Mesothelial cell of epicardium (in vitro differentiated cells): ENCODE data around the gene SDK1. TPM values are rescaled to one million over a fixed set of nuclear protein-coding genes. Genes with fewer than 3 reads are reported as not detected.
A peak's percentile ranks its signal among the peaks of the same experiment; 100 is the strongest.

Experiments
- DNase-seq, 2 experiments: peaks; one replicate each; pipeline ENCODE4 v3.0.0; 2021; ENCODE audit warnings: low spot score in 2 of 2; ENCODE audit not compliant: unreplicated experiment in 2 of 2
- H3K27ac Mint-ChIP-seq: 2 replicates; pipeline ENCODE4 v1.8.0; 2021; ENCODE audit warnings: mixed read lengths
- H3K27me3 Mint-ChIP-seq: 2 replicates; pipeline ENCODE4 v1.8.0; 2021; ENCODE audit warnings: low read depth, mixed read lengths
- H3K36me3 Mint-ChIP-seq: 2 replicates; pipeline ENCODE4 v1.8.0; 2021; ENCODE audit warnings: mixed read lengths
- H3K4me1 Mint-ChIP-seq: 2 replicates; pipeline ENCODE4 v1.8.0; 2021; ENCODE audit warnings: mixed read lengths
- H3K4me3 Mint-ChIP-seq: 2 replicates; pipeline ENCODE4 v1.8.0; 2021; ENCODE audit warnings: mild to moderate bottlenecking, moderate library complexity, mixed read lengths
- H3K9me3 Mint-ChIP-seq: 2 replicates; pipeline ENCODE4 v1.8.0; 2021; ENCODE audit warnings: mixed read lengths
- total RNA-seq: library from RNA; stranded (reverse); gene quantifications from 3 replicates; pipeline ENCODE4 v1.2.1, GENCODE V29; 2021
- TF ChIP-seq, protein P1 (sequence below): fragments of 200-600 bp; sonication (generic); IDR thresholded peaks from one replicate; pipeline ENCODE4 v1.5.0; 2021; ENCODE audit warnings: antibody characterized with exemption; ENCODE audit not compliant: unreplicated experiment

SDK1 gene
- total RNA-seq, 1 donor from 2014 or later: 12.8 TPM

DNA sequence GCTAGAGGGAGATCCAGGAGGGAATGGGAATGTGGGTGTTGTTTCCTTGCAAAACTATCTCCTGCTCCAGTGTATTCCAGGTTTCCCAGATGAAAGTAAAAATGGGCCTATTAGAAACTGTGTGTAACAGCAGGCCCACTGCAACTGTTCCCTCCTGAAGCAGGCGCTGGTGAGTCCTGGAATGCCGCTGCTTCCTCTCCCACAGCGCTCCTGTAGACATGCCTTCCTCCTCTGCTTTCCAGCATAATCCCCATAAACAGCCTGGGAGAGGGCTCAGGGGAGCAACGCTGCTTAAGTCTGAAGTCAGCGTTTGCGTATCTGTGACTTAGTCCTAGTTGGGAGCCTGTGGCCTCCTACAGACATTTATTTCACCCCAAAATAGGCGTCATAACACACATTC, 830.0 kb downstream of the SDK1 start:
- no peak overlapping the region for H3K4me3 Mint-ChIP-seq
- TF ChIP-seq, protein P1, sequence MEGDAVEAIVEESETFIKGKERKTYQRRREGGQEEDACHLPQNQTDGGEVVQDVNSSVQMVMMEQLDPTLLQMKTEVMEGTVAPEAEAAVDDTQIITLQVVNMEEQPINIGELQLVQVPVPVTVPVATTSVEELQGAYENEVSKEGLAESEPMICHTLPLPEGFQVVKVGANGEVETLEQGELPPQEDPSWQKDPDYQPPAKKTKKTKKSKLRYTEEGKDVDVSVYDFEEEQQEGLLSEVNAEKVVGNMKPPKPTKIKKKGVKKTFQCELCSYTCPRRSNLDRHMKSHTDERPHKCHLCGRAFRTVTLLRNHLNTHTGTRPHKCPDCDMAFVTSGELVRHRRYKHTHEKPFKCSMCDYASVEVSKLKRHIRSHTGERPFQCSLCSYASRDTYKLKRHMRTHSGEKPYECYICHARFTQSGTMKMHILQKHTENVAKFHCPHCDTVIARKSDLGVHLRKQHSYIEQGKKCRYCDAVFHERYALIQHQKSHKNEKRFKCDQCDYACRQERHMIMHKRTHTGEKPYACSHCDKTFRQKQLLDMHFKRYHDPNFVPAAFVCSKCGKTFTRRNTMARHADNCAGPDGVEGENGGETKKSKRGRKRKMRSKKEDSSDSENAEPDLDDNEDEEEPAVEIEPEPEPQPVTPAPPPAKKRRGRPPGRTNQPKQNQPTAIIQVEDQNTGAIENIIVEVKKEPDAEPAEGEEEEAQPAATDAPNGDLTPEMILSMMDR: no peak
- H3K4me1 Mint-ChIP-seq: peaks cover 4% of the 10 kb centered on the region
- peaks cover 3% of the 10 kb centered on the region for H3K36me3 Mint-ChIP-seq
- H3K27ac Mint-ChIP-seq: no peak overlapping the region
- DNase-seq: no peak
- no peaks in the 10 kb centered on the region for H3K27me3 Mint-ChIP-seq
- no peaks in the 10 kb centered on the region for H3K9me3 Mint-ChIP-seq

- Mint-ChIP-seq H3K27me3 (no peaks in the 10 kb centered on the region), H3K4me3 (no peak overlapping the region), H3K4me1 (peaks cover 4% of the 10 kb centered on the region), H3K36me3 (peaks cover 3% of the 10 kb centered on the region), H3K27ac (no peak overlapping the region), H3K9me3 (no peaks in the 10 kb centered on the region)
- no peak for DNase-seq
- TF ChIP-seq, protein P1: no peak
These were observed 831.2 kb downstream of the SDK1 start for GRCh38 chr7:4132221-4132620.

DNA sequence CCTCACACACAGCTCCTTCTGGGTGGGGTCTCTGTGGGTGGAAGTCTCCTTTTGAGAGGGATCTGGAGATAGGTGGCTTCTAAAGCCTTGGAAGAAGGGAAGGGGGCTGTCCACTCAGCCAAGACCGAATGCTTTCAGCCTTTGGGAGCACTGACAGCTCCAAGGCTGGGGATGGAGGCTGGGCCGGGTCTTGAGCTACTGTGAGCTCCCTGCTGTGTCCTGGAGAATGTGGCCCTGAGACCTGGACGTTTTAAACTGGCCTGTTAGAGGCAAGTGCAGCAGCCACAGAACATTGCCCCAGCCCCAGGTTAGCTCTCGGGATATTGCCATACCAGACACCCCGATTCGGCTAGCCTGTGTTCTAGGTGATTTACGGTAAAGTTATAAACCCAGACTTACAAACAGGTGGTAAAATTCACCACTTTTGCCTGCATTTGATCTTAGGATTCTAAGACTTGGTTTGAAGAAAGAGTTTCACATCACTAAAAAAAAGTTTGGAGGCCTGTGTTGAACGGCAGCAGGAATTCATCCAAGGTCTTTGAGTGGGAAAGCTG, 832.5 kb downstream of the SDK1 start:
- peaks cover 3% of the 10 kb centered on the region for H3K36me3 Mint-ChIP-seq
- H3K4me3 Mint-ChIP-seq: no peak overlapping the region
- DNase-seq: no peak
- TF ChIP-seq, protein P1: no peak
- peaks cover 4% of the 10 kb centered on the region for H3K4me1 Mint-ChIP-seq
- no peaks in the 10 kb centered on the region for H3K9me3 Mint-ChIP-seq
- H3K27me3 Mint-ChIP-seq: no peaks in the 10 kb centered on the region
- H3K27ac Mint-ChIP-seq: no peak overlapping the region

GRCh38 chr7:4134204-4134603, 833.2 kb downstream of the SDK1 start:
- H3K4me3 Mint-ChIP-seq: no peak overlapping the region
- H3K4me1 Mint-ChIP-seq: peaks cover 4% of the 10 kb centered on the region
- TF ChIP-seq, protein P1: no peak
- H3K36me3 Mint-ChIP-seq: peaks cover 3% of the 10 kb centered on the region
- H3K9me3 Mint-ChIP-seq: no peaks in the 10 kb centered on the region
- H3K27me3 Mint-ChIP-seq: no peaks in the 10 kb centered on the region
- peak overlapping the region; percentile 12 for H3K27ac Mint-ChIP-seq
- no peak for DNase-seq

- no peak for DNase-seq
- H3K36me3 Mint-ChIP-seq: peaks cover 3% of the 10 kb centered on the region
- H3K27me3 Mint-ChIP-seq: no peaks in the 10 kb centered on the region
- no peak overlapping the region for H3K27ac Mint-ChIP-seq
- TF ChIP-seq, protein P1: no peak
- no peaks in the 10 kb centered on the region for H3K9me3 Mint-ChIP-seq
- H3K4me3 Mint-ChIP-seq: no peak overlapping the region
- peaks cover 4% of the 10 kb centered on the region for H3K4me1 Mint-ChIP-seq
These were observed 833.6 kb downstream of the SDK1 start for GRCh38 chr7:4134631-4135030.

DNA sequence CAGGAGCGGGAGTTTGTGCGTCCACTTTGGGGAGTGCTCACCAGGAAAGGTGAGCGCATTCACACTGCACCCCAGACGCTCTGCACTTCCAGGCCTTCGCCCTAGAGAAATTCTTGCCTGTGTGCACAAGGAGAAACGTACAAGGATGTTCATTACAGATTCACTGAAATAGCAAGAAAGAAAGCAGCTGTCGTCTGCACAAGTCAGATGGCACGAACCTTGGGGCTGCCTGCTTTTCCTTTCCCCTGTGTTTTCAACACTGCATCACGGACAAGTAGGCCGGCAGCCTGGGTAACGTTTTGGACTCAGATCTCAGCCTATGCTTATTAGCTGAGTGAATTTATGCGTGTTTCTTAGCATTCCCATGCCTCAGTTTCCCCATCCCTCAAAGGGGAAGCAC, 834.2 kb downstream of the SDK1 start:
- DNase-seq: no peak
- TF ChIP-seq, protein P1: no peak
- H3K36me3 Mint-ChIP-seq: peaks cover 3% of the 10 kb centered on the region

More for the DNA sequence above, 834.2 kb downstream of the SDK1 start:
- Mint-ChIP-seq H3K4me1 (peaks cover 9% of the 10 kb centered on the region), H3K27ac (no peak overlapping the region), H3K9me3 (no peaks in the 10 kb centered on the region), H3K4me3 (no peak overlapping the region), H3K27me3 (no peaks in the 10 kb centered on the region)
